A549 (cell line): ENCODE measurements around the gene ACKR1. TPM values are rescaled to one million over a fixed set of nuclear protein-coding genes. Genes with fewer than 3 reads are reported as not detected.

Source experiments
- ATAC-seq, 2 experiments: fragments of 200-7000 bp in 1 of 2; fragments of >200 bp in 1 of 2; cut with Nextera tagmentation in 1 of 2; cut with Tn5 transposase in 1 of 2; 3 replicates each; pipeline versions ENCODE4 v1.8.0 to v1.9.1; 2018 to 2020; ENCODE audit warnings: mild to moderate bottlenecking in 1 of 2, moderate library complexity in 1 of 2
- CTCF ChIA-PET: fragments of 300-600 bp; sonication (Branson Sonifier 250); formaldehyde crosslinking; extraction: SDS; loops from one replicate; lab custom pipeline; 2021; ENCODE audit warnings: antibody characterized with exemption, inconsistent platforms; lab: Yijun Ruan, JAX
- POLR2A ChIA-PET: fragments of 350-600 bp; formaldehyde crosslinking; extraction: SDS; loops from one replicate; lab custom pipeline; 2021; ENCODE audit warnings: antibody characterized with exemption, inconsistent platforms; lab: Yijun Ruan, JAX
- DNase-seq, 2 experiments: peaks; one replicate each; pipeline versions ENCODE4 v3.0.0 to v3.0.0-alpha.2; 2011 to 2016; ENCODE audit warnings: low read depth in 1 of 2, low spot score in 1 of 2
- FAIRE-seq: peaks from 2 replicates; lab custom pipeline; 2011; peaks lifted over from hg19 to GRCh38; lab: Jason Lieb, UNC
- H3K27ac ChIP-seq, 2 experiments: fragments of >200 bp; sonication (Bioruptor Twin); formaldehyde crosslinking; 3 replicates each; pipeline ENCODE4 v1.5.1; 2016 to 2017
- H3K4me1 ChIP-seq: fragments of >200 bp; sonication (Bioruptor Twin); formaldehyde crosslinking; 3 replicates; pipeline ENCODE4 v1.6.1; 2016
- H3K4me2 ChIP-seq: fragments of >200 bp; sonication (Bioruptor Twin); formaldehyde crosslinking; 3 replicates; pipeline ENCODE4 v1.6.1; 2016
- H3K4me3 ChIP-seq: fragments of >200 bp; sonication (Bioruptor Twin); formaldehyde crosslinking; 3 replicates; pipeline ENCODE4 v1.5.1; 2016
- H3K9me3 ChIP-seq: fragments of >200 bp; sonication (Bioruptor Twin); formaldehyde crosslinking; 3 replicates; pipeline ENCODE4 v1.6.1; 2016
- ATOH8 ChIP-seq: fragments of 250-450 bp; sonication (Bioruptor Pico); IDR thresholded peaks from 2 replicates; pipeline ENCODE4 v1.5.0; 2020; ENCODE audit warnings: low read depth, mild to moderate bottlenecking, moderate library complexity
- BHLHE40 ChIP-seq: IDR thresholded peaks from 2 replicates; pipeline ENCODE4 v1.6.1; 2012; ENCODE audit warnings: low read depth, low read length, inconsistent platforms
- CBX2 ChIP-seq: fragments of 200-600 bp; sonication (generic); IDR thresholded peaks from 2 replicates; pipeline ENCODE4 v1.6.1; 2016; ENCODE audit warnings: low read depth, mild to moderate bottlenecking, borderline replicate concordance
- CBX8 ChIP-seq: fragments of 200-600 bp; sonication (generic); IDR thresholded peaks from 2 replicates; pipeline ENCODE4 v1.6.1; 2016
- CHD2 ChIP-seq: fragments of 150-350 bp; IDR thresholded peaks from 2 replicates; pipeline ENCODE4 v1.6.1; 2014; ENCODE audit warnings: low read length; ENCODE audit not compliant: partially characterized antibody
- CTCF ChIP-seq: fragments of >200 bp; sonication (Bioruptor Twin); formaldehyde crosslinking; IDR thresholded peaks from 3 replicates; pipeline ENCODE4 v1.5.1; 2016
- EP300 ChIP-seq, 2 experiments: fragments of >200 bp; sonication (Bioruptor Twin); formaldehyde crosslinking; IDR thresholded peaks; 2 replicates in 1 of 2; 3 replicates in 1 of 2; pipeline ENCODE4 v1.6.1; 2016 to 2017
- ESRRA ChIP-seq: fragments of 150-350 bp; IDR thresholded peaks from 2 replicates; pipeline ENCODE4 v1.6.1; 2014; ENCODE audit warnings: mild to moderate bottlenecking, low read length, borderline replicate concordance
- FOSB ChIP-seq: fragments of 250-450 bp; sonication (Bioruptor Pico); IDR thresholded peaks from 2 replicates; pipeline ENCODE4 v1.5.0; 2020; ENCODE audit warnings: mild to moderate bottlenecking, moderate library complexity
- GATA3 ChIP-seq: IDR thresholded peaks from 2 replicates; pipeline ENCODE4 v1.6.1; 2012; ENCODE audit warnings: borderline replicate concordance
- HDAC2 ChIP-seq: fragments of 200-600 bp; sonication (generic); IDR thresholded peaks from 2 replicates; pipeline ENCODE4 v1.6.1; 2016
- HEYL ChIP-seq: fragments of 250-450 bp; sonication (Bioruptor Pico); IDR thresholded peaks from 2 replicates; pipeline ENCODE4 v1.8.0; 2021; ENCODE audit warnings: mild to moderate bottlenecking, moderate library complexity
- HOXB5 ChIP-seq: fragments of 250-450 bp; sonication (Bioruptor Pico); IDR thresholded peaks from 2 replicates; pipeline ENCODE4 v1.5.0; 2020; ENCODE audit warnings: mild to moderate bottlenecking, moderate library complexity
- JUN ChIP-seq, 2 experiments: fragments of >200 bp; sonication (Bioruptor Twin); formaldehyde crosslinking; IDR thresholded peaks; 2 replicates in 1 of 2; 3 replicates in 1 of 2; pipeline ENCODE4 v1.6.1; 2016 to 2017
- KDM1A ChIP-seq: fragments of 200-600 bp; sonication (generic); IDR thresholded peaks from 2 replicates; pipeline ENCODE4 v1.6.1; 2016; ENCODE audit warnings: low read depth, mild to moderate bottlenecking
- MAFK ChIP-seq: fragments of 450-650 bp; IDR thresholded peaks from 2 replicates; pipeline ENCODE4 v1.6.1; 2014; ENCODE audit not compliant: partially characterized antibody
- MYC ChIP-seq: IDR thresholded peaks from 2 replicates; pipeline ENCODE4 v1.6.1; 2012; ENCODE audit warnings: mild to moderate bottlenecking, inconsistent platforms, low read length, improper control_type of control experiment, borderline replicate concordance
- PHF8 ChIP-seq: fragments of 200-600 bp; sonication (generic); IDR thresholded peaks from 2 replicates; pipeline ENCODE4 v1.6.1; 2016; ENCODE audit warnings: low read depth, mild to moderate bottlenecking, antibody characterized with exemption, moderate library complexity, borderline replicate concordance
- POLR2A ChIP-seq: IDR thresholded peaks from 2 replicates; pipeline ENCODE4 v1.6.1; 2012; ENCODE audit warnings: mild to moderate bottlenecking, low read length
- RARB ChIP-seq: fragments of 250-450 bp; sonication (Bioruptor Pico); IDR thresholded peaks from 2 replicates; pipeline ENCODE4 v1.8.0; 2021; ENCODE audit warnings: mild to moderate bottlenecking, moderate library complexity
- TFCP2L1 ChIP-seq: fragments of 250-450 bp; sonication (Bioruptor Pico); IDR thresholded peaks from 2 replicates; pipeline ENCODE4 v1.5.0; 2021; ENCODE audit warnings: mild to moderate bottlenecking
- USF2 ChIP-seq: fragments of 450-650 bp; IDR thresholded peaks from 2 replicates; pipeline ENCODE4 v1.6.1; 2014; ENCODE audit warnings: antibody characterized with exemption
- WGBS: methylation state at CpG from one replicate; pipeline ENCODE4 v1.1.6; 2017; ENCODE audit errors: missing lambda C conversion rate; 5-methylcytosine and 5-hydroxymethylcytosine counted together
- polyA plus RNA-seq, 4 experiments: library from polyadenylated mRNA; depleted of rRNA in 3 of 4; stranded (reverse); fragments of >200 nt; fragmentation: RNase III in 1 of 4; extraction: RNeasy Plus Mini Kit Qiagen cat#74134 plus additional on column Dnase treatment in 1 of 4; gene quantifications; 2 replicates in 3 of 4; 3 replicates in 1 of 4; pipeline ENCODE4 v1.2.3, GENCODE V29; 2011 to 2017

The ACKR1 gene
- polyA plus RNA-seq, 2 of the 4 experiments (the other 2 are of a cell fraction) = not detected

- ChIA-PET POLR2A (no interaction called here), CTCF (interaction anchor here (1.3 to 11.3 kb wide), 3 partner anchors 7 to 72 kb away, joined by 6 to 186 read pairs (median 6); no protein-coding TSS in a partner anchor)
- FAIRE-seq = no peak
These were observed 1.1 kb upstream of the ACKR1 start for GRCh38 chr1:159203610-159204009.

GRCh38 chr1:159205225-159205624, 550 bp downstream of the ACKR1 start:
- CTCF ChIA-PET = interaction anchor here (1.2 to 12.4 kb wide), 5 partner anchors 6 to 72 kb away, joined by 4 to 186 read pairs (median 31); no protein-coding TSS in a partner anchor
- FAIRE-seq = no peak
- Histone ChIP-seq H3K4me2 (no peak overlapping the region), H3K4me3 (no peak overlapping the region), H3K4me1 (no peaks in the 10 kb centered on the region), H3K27ac (no peak overlapping the region), H3K9me3 (no peaks in the 10 kb centered on the region)
- POLR2A ChIA-PET = no interaction called here
- peak in 1 of 2 experiments; percentile 26; a peak in 3 of 6 replicates for ATAC-seq
- no peak for DNase-seq
- 38% methylated on average over 6 of the region's 6 CpGs for WGBS
- no peak for TF ChIP-seq CTCF
- TF ChIP-seq FOSB (CRISPR knock-in tag) = no peak
- TF ChIP-seq HDAC2 = no peak
- no peak for TF ChIP-seq MYC
- no peak for TF ChIP-seq CHD2

More at GRCh38 chr1:159203610-159204009, 1.1 kb upstream of the ACKR1 start:
- TF ChIP-seq HOXB5 (CRISPR knock-in tag) (no peak), HEYL (no peak), GATA3 (no peak), ESRRA (no peak), FOSB (CRISPR knock-in tag) (no peak), USF2 (no peak), TFCP2L1 (CRISPR knock-in tag) (no peak), ATOH8 (no peak), BHLHE40 (no peak), MYC (no peak), KDM1A (no peak), JUN (IDR thresholded peaks at IDR 0.05) (no peak), CTCF (no peak)
- Histone ChIP-seq H3K4me1 (no peaks in the 10 kb centered on the region), H3K4me2 (no peak overlapping the region), H3K4me3 (no peak overlapping the region), H3K27ac (no peak overlapping the region), H3K9me3 (no peaks in the 10 kb centered on the region)
- DNase-seq (no peak), ATAC-seq (no peak)
- 44% methylated on average over 6 of the region's 6 CpGs for WGBS

- ATAC-seq (no peak), FAIRE-seq (no peak), DNase-seq (no peak)
- no peaks in the 10 kb centered on the region for H3K9me3 ChIP-seq
- H3K4me1 ChIP-seq = peaks cover 6% of the 10 kb centered on the region; the same call in 1 of the 3 replicates
- H3K4me3 ChIP-seq = no peak overlapping the region
- CTCF ChIA-PET = interaction anchor here (1.2 to 12.4 kb wide), 5 partner anchors 7 to 73 kb away, joined by 4 to 186 read pairs (median 31); no protein-coding TSS in a partner anchor
- no peak overlapping the region for H3K27ac ChIP-seq
- 22% methylated on average over 4 of the region's 4 CpGs for whole genome bisulfite sequencing
- POLR2A ChIA-PET = no interaction called here
- H3K4me2 ChIP-seq = no peak overlapping the region
- TF ChIP-seq CBX8 (no peak), JUN (IDR thresholded peaks at IDR 0.05) (no peak), HDAC2 (no peak), CBX2 (no peak), RARB (no peak), POLR2A (no peak), PHF8 (no peak), MAFK (no peak), ATOH8 (no peak), TFCP2L1 (CRISPR knock-in tag) (no peak), EP300 (IDR thresholded peaks at IDR 0.05) (no peak), USF2 (no peak)
These were observed 1.4 kb downstream of the ACKR1 start for GRCh38 chr1:159206110-159206509.
